HG02840 (cell line): Measurements from ENCODE around the gene NFIA.

Experiments
- ATAC-seq: cut with Tn5 transposase; IDR thresholded peaks from one replicate; pipeline ENCODE4 v1.9.1; 2021; ENCODE audit warnings: mild to moderate bottlenecking, moderate library complexity, moderate number of reproducible peaks; ENCODE audit not compliant: unreplicated experiment, low FRiP score

Gene NFIA

DNA sequence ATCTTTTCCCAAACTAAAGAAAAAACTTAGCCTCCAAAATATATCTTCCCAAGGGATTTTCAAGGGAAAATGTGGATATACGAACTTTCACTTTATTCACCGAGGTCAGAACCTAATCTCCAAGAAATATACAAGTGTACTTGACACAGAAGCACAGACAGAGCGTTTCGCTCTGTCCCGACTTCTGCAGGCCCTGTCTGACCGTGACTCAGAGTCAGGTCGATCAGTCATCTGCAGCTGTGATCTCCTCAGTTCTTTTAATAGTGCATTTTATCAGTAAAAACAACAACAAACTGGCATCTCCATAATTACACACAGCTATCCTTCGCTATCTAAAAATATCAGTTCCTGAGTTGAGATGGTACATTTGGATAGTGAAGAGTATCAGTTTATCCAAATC, 416.0 kb downstream of the NFIA start:
- no peak for ATAC-seq

DNA sequence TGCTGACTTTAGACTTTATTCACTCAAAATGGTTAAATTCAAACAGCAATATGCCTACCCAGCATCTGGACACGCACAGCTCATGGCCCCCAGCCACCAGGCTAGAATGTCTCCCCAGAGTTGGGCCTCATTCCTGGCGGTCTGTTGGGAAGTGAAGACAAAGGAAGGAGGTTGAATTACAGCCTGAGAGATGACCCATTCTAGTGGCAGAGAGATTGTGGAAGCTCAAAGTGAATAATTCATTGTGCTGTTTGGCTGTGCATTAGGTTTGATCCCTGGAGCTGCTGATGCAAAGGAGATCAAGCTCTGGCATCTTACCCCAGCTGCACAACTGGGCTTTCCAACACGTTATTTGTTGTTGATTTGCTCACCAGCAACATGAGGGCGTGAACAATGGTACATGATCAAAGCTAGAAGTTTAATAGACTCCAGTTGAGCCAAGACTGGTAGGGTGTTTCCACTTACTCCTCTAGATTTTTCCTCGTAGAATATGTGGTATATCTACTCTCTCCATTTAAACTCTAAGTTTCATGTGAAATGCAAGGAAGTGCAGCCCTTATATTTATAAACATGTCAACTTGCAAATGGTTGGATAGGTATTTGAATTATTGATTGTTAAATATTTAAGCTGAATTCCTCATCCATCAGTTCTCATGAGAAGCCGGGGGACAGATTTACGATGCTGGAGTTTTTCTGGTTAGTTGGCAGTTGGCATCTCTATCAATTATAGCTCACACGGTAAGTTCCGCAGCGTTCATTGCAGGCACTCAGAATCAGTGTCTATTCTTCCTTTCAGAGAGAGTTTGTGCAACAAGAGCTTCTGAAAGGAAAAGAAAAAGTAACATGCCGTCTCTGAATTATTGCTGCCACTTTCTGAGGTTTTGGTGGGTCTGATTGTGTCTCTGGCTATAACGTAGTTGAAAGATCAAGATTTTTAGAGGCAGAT, 419.9 kb downstream of the NFIA start:
- ATAC-seq, result no peak

DNA sequence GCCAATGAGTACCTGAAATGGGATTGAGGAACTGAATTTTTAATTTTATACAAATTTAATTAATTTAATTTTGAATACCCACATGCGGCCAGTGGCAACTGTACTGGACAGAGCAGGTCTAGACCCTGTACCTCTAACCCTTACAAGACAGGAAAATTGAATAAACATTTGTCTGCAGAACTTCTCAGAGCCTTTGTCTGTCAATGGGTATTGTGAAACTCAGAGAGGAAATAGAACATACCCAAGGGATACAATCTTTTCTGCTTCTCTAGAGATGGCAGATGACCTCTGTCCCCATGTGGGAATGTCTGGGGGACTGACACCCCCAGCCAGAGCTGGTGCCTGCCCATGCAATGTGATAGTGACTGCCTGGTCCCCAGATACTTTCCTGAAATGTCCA, 421.9 kb downstream of the NFIA start:
- no peak for ATAC-seq

DNA sequence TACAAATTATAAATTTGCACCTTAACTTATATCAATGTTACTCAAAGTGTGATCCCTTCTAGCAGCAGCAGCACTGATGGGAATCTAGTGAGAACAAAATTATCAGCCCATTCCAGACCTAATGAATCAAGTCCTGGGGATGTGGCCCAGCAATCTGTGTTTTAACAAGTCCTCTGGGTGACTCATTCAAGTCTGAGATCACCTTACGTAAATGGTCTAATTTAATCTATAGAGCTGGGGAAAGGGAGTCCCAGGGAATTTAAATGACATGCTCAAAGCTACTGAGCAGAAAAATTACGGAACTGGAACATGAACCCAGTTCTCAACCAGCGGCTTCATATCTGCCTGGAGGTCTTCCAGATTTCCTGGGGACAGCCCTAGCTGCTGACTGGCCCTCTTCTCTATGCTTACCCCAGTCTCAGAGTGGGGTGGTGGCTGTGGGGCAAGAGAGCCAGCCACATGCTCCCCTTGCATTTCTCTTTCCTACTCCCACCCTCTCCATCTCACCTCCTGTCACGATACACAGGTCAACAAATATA, 422.6 kb downstream of the NFIA start:
- no peak for ATAC-seq

DNA sequence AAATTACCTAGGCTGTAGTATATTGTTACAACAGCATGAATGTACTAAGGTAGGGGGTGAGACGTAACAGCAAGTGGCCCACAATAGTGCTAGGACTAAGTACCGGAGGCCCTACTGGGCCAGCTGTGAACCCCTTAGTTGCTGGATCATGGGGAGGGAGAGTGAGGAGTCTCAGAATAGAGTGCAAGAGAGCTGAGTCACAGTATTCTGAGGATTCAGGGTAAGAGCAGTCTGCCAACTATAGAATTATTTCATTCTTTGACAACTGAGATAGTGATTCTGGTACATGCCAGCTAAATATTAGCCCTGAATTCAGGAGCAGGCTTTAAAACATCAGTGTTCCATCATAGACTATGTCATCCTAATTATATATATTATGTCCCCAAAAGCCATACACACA, 423.9 kb downstream of the NFIA start:
- ATAC-seq, result no peak

DNA sequence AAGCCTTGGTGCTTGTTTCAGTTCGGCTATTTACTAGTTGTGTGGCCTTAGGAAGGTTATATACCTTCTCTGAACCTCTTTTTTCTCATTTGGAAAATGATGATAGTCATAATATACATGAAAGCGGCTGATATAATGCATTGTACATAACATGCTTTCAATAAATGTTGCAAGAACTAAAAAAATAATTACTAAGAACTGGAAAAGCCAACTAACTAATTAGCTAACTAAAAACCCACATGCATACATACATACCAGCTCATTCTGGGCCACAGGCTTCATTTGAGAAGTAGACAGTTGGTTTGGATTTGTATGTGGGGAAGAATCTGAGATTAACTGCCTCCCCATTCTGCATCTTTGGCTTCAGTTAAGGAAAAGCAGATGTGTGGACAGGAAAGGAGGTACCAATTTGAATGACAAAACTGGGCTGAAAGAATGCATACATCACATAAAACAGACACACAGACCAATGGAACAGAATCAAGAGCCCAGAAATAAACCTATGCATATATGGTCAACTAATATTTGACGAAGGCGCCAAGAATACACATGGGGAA, 424.7 kb downstream of the NFIA start:
- ATAC-seq, result no peak
